HG03432 (cell line): ENCODE data around the gene UGT2B11.
"Not testable (repeated sequence)": the region's sequence is repeated elsewhere in the genome, so short reads cannot be mapped to it uniquely, and the experiment has no call there.

Source experiments
- ATAC-seq: cut with Tn5 transposase; IDR thresholded peaks from one replicate; pipeline ENCODE4 v1.9.1; 2021; ENCODE audit warnings: mild to moderate bottlenecking, moderate library complexity; ENCODE audit not compliant: unreplicated experiment

UGT2B11 gene

DNA sequence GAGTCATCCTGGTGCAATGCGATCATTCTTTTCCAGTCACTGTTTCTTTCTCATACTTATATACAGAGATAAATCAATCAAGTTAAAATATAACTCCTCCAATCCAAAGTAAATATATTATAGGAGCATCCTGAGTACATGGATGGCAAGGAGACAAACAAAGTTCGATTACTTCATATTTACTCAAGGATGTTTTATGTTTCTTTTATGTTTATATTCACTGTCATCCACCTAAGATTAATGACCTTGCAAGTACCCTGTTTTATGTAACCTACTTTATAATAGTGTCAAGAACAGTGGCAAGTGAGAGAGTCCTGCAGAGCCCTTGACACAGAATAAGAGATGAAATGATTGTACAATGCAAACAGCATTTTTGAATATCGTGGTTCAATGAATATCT lies at the start of gene UGT2B11:
Gene UGT2B11 (minus strand): TSS at position 33 of the 400 bp plus-strand sequence. CDS start 26 bp downstream, at position 7.
- ATAC-seq = no peak

DNA sequence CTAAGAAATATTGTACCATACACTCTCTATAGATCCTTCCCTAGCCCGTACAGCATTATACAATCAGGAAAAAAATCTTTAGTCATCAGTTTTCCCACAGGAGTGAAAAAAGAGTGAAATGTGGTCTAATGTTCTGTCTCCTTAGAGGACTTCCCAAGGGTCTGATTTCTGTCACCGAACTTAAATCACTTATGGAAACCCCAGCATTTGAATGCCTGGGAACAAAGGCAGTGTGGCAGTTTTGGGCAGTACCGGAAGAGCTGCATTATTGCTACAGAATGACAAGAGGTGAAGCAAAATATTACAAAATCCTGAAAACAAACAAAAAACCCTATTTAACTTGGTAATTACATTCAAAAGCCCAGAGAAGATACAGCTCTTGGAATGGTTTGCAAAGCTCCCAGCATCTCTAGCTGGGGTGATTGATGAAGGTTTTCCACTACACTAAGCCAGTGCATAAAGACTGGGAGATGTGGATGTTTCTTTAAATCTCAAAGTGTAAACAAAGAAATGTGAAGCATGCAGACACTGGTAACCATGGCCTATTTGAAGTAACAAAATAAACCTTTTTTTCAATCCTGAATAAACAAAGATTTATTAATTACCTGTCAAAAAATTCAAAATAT lies 38.7 kb upstream of the UGT2B11 start:
- ATAC-seq = not testable (repeated sequence)

- ATAC-seq = not testable (repeated sequence)
These were observed 36.3 kb upstream of the UGT2B11 start for GRCh38 chr4:69250884-69251283.

- ATAC-seq = not testable (repeated sequence)
These were observed 28.2 kb upstream of the UGT2B11 start for GRCh38 chr4:69242562-69243240.

DNA sequence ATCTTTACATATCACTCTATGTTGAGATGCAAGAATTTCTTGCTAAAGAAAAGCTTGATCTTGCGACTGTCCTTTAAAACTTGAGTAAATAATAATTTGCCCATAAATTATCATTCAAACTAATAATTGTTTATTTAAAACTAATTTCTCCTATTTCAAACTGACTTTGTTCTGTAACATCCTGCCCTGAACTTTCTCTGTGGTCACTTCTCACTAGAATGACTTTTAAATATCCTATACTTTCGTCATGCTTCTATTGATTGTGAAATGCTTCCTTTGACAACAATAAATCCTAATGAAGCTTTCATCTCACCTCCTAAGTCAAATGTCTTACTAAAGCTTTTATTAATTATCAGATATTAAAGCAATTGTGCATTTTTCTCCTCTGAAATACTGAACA lies 27.2 kb upstream of the UGT2B11 start:
- ATAC-seq = not testable (repeated sequence)

GRCh38 chr4:69240787-69241186 lies 26.2 kb upstream of the UGT2B11 start:
- not testable (repeated sequence) for ATAC-seq

GRCh38 chr4:69239557-69240168 lies 25.1 kb upstream of the UGT2B11 start:
- ATAC-seq = no peak

GRCh38 chr4:69239092-69239491 lies 24.5 kb upstream of the UGT2B11 start:
- no peak for ATAC-seq

- no peak for ATAC-seq
These were observed 10.3 kb upstream of the UGT2B11 start for GRCh38 chr4:69224891-69225290.

DNA sequence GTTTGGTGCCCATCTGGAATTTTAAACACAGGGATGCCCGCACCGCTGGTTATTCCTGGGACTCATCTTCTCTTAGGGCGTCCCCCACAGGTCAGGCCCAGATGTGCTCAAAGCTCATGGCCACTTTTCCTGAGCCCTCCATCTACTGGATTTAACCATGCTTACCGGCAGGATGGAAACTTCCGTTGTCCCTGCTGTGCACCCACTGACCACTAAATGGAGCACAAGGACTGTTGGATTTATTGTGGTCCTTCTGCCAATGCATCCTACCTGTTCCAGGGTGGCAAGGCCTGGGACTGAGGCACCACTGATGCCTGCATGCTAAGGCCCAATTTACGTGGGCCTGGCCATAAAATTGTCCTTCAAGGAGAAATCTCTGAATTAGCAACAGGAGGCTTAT lies 8.7 kb upstream of the UGT2B11 start:
- not testable (repeated sequence) for ATAC-seq

GRCh38 chr4:69218491-69218890 lies 3.9 kb upstream of the UGT2B11 start:
- not testable (repeated sequence) for ATAC-seq

- no peak for ATAC-seq
These were observed 3.6 kb downstream of the UGT2B11 start for GRCh38 chr4:69210911-69211310.

DNA sequence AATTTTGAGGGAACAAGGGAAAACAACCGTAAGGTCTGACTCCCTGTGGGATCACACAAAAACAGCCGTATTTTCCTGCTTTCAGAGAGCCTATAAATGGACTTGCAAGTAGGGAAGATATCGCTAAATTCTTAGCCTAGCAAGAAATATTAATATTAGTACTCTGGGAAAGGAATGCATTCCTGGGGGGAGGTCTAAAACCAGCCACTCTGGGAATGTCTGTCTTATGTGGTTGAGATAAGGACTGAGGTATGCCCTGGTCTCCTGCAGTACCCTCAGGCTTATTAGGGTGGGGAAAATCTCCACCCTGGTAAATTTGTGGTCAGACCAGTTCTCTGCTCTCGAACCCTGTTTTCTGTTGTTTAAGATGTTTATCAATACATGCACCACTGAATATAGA lies 16.0 kb downstream of the UGT2B11 start:
- not testable (repeated sequence) for ATAC-seq

- ATAC-seq = no peak
These were observed 18.2 kb downstream of the UGT2B11 start for GRCh38 chr4:69196209-69196965.

DNA sequence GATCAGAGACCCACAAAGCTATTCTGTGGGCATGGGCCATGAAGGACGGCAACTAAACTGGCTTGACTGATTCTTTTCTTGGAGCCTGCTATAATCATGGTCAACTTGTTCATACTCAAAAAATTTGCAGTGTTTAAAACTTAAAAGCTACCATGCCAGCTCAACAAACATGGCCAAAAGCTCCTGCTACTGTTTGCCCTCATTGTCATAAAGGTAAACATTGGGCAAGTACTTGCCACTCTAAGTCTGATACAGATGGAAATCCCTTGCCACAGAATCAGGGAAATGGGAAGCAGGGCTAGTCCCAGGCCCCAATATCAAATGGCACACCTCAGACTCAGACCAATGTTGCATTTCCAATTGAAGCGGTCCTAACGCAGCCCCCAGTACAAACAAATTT lies 20.4 kb downstream of the UGT2B11 start:
- ATAC-seq = no peak

GRCh38 chr4:69191905-69192304 lies 22.6 kb downstream of the UGT2B11 start:
- ATAC-seq = not testable (repeated sequence)

GRCh38 chr4:69190621-69191020 lies 23.9 kb downstream of the UGT2B11 start:
- not testable (repeated sequence) for ATAC-seq

- not testable (repeated sequence) for ATAC-seq
These were observed 32.9 kb downstream of the UGT2B11 start for GRCh38 chr4:69181519-69182169.

- not testable (repeated sequence) for ATAC-seq
These were observed 34.7 kb downstream of the UGT2B11 start for GRCh38 chr4:69179817-69180216.

DNA sequence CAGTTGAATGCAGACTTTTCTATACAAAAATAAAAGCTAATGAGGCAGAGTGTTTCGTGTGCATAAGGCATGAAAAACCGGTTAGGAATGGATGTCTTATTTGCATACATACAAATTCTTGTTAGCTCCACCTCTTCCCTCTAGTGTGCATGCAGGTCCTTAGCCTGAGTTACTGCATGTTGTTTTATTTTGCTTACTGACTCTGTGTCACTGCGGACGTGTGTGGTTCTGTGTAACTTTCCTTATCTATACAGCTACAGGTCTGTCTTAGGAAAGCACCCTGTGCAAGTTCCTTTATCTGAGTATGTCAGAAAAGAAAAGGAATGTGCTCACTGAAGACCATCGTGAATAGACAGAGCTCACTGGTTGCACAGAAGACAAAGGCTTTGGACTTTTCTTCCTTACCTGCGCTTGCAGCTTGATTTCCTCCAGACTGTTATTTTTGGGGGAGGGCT lies 35.8 kb downstream of the UGT2B11 start:
- not testable (repeated sequence) for ATAC-seq
